Fibroblast of villous mesenchyme (primary cell): Measurements from ENCODE around the gene CREB3. TPM values are rescaled to one million over a fixed set of nuclear protein-coding genes. Genes with fewer than 3 reads are reported as not detected.

ENCODE experiments used
- DNase-seq: peaks from one replicate; pipeline ENCODE4 v3.0.0-alpha.2; 2010; ENCODE audit warnings: low read depth
- H3K4me3 ChIP-seq: 2 replicates; pipeline ENCODE4 v1.5.1; 2011; ENCODE audit warnings: low read depth, mild to moderate bottlenecking, low read length
- total RNA-seq: library from RNA; depleted of rRNA; stranded (reverse); fragments of >200 nt; gene quantifications from 2 replicates; pipeline ENCODE4 v1.2.3, GENCODE V29; 2012
- TF ChIP-seq, protein P1 (sequence below): IDR thresholded peaks from 2 replicates; pipeline ENCODE4 v1.5.1; 2012; ENCODE audit warnings: low read depth, mild to moderate bottlenecking, low read length; ENCODE audit not compliant: insufficient read depth

The CREB3 gene
- total RNA-seq, 1 donor, result 126 TPM

DNA sequence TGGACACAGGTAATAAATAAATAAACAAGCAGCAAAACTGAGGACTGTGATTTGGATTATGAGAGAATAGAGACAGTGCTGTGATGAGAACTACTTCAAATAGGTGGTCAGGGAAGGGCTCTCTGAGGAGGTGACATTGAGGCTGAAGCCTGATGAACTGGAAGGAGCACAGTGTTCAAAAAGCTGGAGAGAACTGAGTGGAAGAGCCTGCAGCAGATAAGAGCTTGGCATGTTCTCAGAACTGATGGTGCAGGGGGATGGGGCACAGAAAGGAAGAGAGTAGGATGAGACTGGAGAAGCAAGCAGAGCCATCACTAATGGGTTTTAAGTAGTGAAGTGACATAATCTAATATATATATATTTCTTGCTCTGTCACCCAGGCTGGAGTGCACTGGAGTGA lies 31.5 kb upstream of the CREB3 start:
- H3K4me3 ChIP-seq, result no peak overlapping the region
- TF ChIP-seq, protein P1, sequence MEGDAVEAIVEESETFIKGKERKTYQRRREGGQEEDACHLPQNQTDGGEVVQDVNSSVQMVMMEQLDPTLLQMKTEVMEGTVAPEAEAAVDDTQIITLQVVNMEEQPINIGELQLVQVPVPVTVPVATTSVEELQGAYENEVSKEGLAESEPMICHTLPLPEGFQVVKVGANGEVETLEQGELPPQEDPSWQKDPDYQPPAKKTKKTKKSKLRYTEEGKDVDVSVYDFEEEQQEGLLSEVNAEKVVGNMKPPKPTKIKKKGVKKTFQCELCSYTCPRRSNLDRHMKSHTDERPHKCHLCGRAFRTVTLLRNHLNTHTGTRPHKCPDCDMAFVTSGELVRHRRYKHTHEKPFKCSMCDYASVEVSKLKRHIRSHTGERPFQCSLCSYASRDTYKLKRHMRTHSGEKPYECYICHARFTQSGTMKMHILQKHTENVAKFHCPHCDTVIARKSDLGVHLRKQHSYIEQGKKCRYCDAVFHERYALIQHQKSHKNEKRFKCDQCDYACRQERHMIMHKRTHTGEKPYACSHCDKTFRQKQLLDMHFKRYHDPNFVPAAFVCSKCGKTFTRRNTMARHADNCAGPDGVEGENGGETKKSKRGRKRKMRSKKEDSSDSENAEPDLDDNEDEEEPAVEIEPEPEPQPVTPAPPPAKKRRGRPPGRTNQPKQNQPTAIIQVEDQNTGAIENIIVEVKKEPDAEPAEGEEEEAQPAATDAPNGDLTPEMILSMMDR, result no peak
- no peak for DNase-seq

DNA sequence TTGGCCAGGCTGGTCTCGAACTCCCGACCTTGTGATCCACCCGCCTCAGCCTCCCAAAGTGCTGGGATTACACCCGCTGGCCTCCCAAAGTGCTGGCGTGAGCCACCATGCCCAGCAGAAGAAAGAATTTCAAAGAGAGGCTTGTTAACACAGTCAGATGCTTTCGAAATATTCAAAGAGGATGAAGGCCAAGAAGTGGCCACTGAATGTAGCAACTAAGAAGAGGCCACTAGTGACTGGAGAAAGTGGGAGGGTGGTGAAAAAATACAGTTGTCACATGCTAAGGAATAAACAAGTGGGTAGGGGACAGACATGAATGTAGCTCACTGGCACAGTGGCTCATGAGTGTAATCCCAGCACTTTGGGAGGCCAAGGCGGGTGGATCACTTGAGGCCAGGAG lies 29.8 kb upstream of the CREB3 start:
- H3K4me3 ChIP-seq, result no peak overlapping the region
- no peak for DNase-seq
- TF ChIP-seq, protein P1, result no peak

DNA sequence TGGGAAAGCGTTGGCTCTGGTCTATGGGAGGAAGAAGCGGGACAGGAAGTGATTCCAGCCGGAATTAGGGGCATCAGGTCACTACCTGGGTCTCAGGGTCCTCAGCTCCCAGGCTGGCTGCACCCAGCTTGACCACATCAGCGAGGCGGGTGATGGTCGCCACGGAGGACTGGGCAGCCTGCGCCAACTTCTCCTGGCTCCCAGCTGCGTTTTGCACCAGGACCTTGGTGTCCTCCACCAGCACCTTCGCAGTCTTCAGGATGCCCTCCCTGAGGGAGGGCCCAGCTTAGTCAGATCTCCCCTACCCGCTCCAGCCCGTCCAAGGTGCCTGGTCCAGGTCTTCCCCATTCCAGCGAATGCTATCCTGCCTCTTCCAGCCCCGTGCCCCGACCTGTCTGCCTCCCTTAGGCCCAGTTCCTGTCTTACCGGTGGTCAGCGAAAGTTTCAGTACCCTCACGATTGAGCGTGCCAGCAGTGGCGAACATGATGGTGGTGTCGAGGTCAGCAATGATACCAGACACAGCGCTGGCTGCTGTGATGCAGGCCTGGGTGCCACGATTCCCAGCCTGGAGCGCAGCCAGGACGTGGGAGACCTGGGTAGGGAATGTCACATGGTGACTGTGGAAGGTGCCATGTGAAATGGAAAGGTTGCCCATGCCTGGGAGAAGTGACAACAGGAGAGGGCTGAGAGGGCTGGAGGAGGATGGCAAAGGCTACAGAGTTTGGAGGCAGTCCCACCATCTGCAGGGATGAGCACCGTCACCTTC lies 28.4 kb upstream of the CREB3 start:
- no peak for DNase-seq
- TF ChIP-seq, protein P1, result no peak
- H3K4me3 ChIP-seq, result no peak overlapping the region

DNA sequence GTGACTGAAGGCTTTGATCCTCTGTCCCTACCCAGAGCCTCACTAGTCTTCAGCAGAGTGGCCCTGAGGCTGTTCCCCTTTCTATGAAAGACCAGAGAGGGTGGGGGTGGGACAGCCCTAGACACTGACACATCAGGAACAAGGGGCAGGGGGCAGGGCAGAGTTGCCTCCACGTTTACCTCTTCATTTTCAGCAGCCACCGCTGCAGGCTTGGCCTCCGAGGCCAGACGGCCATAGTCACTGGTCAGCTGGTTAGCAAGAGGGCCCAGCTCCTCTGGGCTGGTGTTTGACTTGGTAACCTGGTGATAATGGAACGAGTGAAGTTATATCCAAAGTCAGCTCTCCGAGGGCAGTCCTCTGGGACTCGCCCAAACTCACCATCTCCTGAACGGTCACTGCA lies 27.1 kb upstream of the CREB3 start:
- no peak for DNase-seq
- TF ChIP-seq, protein P1, result no peak
- H3K4me3 ChIP-seq, result no peak overlapping the region

DNA sequence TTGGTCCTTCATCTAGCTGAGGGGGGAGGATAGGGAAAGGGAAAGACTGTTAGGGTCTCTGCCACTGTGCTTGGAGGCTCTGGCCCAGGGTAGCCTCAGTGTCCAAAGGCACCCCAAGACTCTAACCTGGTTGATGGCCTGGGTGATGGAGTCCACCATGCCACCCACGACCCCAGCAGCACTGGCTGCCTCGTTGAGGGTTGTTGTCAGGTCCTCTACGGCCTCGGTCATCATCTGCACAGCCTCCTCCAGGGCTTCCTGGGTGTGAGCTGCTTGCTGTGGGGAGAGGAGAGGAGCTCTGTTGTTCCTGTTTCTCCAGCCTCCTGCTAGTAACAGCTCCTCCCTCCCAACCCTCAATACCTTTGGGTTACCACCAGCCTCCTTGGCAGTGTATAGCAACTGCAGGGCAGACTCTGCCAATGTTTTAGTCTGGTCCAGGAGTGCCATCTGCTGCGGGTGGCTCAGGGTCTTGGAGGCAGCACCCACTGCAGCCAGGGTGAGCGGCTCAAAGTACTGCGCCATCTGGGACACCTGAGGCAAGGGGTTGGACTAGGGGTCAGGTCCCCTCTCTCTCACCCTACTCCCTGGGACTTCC lies 26.5 kb upstream of the CREB3 start:
- no peak overlapping the region for H3K4me3 ChIP-seq
- no peak for DNase-seq
- TF ChIP-seq, protein P1, result no peak

DNA sequence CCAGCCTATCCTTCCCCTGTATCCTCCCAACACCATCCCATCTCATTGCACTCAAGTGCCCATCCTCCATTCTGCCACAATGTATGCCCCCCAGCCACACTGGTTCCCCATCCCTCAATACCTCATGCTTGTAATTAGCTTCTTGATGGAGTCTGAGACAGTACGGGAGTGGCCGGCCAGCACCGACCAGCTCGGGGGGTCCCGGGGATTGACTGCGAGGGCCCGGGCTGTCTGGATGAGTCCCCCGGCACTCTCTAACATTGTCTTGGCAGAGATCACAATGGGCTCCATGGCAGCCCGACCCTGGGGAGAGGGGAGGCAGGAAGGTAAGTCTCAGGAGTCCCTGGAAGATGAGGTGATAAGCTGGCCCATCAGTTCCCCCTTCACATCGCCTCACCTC lies 25.5 kb upstream of the CREB3 start:
- DNase-seq, result no peak
- TF ChIP-seq, protein P1, result no peak
- H3K4me3 ChIP-seq, result no peak overlapping the region

DNA sequence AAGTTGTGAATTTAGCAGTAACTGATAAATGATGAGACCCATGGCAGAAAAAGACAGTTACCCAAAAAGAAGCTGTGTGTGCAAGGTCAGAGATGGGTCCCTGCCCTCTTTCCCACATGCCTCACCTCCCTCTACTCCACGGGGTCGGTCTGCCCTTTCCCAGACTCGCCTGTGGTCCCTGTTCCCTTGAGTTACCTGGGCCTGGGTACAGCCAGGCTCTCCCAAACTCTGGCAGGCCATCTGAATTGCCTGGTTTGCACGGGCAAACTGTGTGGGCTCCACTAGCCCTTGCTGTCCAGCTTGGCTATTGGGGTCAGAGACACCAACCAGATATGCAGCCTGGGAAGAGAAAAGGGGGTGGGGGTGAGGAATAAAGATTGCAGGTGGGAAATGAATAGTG lies 24.3 kb upstream of the CREB3 start:
- TF ChIP-seq, protein P1, result no peak
- no peak for DNase-seq
- H3K4me3 ChIP-seq, result no peak overlapping the region
